Measurements from ENCODE around the gene SUMO3.

GRCh38 chr21:44761011-44761729 is 56.7 kb downstream of the SUMO3 start:
- TF ChIP-seq ELF1 (IDR thresholded peaks at IDR 0.05), result no peak
- TF ChIP-seq, protein P1, sequence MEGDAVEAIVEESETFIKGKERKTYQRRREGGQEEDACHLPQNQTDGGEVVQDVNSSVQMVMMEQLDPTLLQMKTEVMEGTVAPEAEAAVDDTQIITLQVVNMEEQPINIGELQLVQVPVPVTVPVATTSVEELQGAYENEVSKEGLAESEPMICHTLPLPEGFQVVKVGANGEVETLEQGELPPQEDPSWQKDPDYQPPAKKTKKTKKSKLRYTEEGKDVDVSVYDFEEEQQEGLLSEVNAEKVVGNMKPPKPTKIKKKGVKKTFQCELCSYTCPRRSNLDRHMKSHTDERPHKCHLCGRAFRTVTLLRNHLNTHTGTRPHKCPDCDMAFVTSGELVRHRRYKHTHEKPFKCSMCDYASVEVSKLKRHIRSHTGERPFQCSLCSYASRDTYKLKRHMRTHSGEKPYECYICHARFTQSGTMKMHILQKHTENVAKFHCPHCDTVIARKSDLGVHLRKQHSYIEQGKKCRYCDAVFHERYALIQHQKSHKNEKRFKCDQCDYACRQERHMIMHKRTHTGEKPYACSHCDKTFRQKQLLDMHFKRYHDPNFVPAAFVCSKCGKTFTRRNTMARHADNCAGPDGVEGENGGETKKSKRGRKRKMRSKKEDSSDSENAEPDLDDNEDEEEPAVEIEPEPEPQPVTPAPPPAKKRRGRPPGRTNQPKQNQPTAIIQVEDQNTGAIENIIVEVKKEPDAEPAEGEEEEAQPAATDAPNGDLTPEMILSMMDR (IDR thresholded peaks at IDR 0.05), result peak; percentile 36; the same call in 1 of the 2 replicates
- TF ChIP-seq EP300 (IDR thresholded peaks at IDR 0.05; ENCODE audit: borderline replicate concordance in 1 of 2, low read depth in 1 of 2, low read length in 1 of 2), result no peak
- TF ChIP-seq RAD21 (IDR thresholded peaks at IDR 0.05; ENCODE audit: low read length), result no peak
- no peak for TF ChIP-seq POLR2AphosphoS5 (IDR thresholded peaks at IDR 0.05; ENCODE audit: low read depth, low read length)
- TF ChIP-seq RFX5 (IDR thresholded peaks at IDR 0.05; ENCODE audit: low read length), result no peak
- no peak for TF ChIP-seq TAF1 (IDR thresholded peaks at IDR 0.05; ENCODE audit: borderline replicate concordance, low read depth, low read length)
- TF ChIP-seq, protein P2, sequence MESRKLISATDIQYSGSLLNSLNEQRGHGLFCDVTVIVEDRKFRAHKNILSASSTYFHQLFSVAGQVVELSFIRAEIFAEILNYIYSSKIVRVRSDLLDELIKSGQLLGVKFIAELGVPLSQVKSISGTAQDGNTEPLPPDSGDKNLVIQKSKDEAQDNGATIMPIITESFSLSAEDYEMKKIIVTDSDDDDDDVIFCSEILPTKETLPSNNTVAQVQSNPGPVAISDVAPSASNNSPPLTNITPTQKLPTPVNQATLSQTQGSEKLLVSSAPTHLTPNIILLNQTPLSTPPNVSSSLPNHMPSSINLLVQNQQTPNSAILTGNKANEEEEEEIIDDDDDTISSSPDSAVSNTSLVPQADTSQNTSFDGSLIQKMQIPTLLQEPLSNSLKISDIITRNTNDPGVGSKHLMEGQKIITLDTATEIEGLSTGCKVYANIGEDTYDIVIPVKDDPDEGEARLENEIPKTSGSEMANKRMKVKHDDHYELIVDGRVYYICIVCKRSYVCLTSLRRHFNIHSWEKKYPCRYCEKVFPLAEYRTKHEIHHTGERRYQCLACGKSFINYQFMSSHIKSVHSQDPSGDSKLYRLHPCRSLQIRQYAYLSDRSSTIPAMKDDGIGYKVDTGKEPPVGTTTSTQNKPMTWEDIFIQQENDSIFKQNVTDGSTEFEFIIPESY (IDR thresholded peaks at IDR 0.05; ENCODE audit: borderline replicate concordance, low read depth), result no peak
- no peak for TF ChIP-seq JUND (IDR thresholded peaks at IDR 0.05)

Measured in SK-N-SH (cell line).